GM12878 (cell line): ENCODE data around the gene CHST8.

Experiments used
- ATF3 ChIP-seq: IDR thresholded peaks from 2 replicates; pipeline ENCODE4 v1.6.1; 2011; ENCODE audit warnings: low read depth, mild to moderate bottlenecking, low read length, moderate library complexity, borderline replicate concordance; ENCODE audit errors: extremely low read depth
- BHLHE40 ChIP-seq, 2 experiments: fragments of 450-650 bp in 1 of 2; IDR thresholded peaks; 2 replicates each; pipeline ENCODE4 v1.6.1; 2011 to 2017; ENCODE audit warnings: low read depth in 2 of 2, borderline replicate concordance in 1 of 2, improper control_type of control experiment in 1 of 2, low read length in 1 of 2, mild to moderate bottlenecking in 1 of 2
- CTCF ChIP-seq, 3 experiments: IDR thresholded peaks in 2 of 3; conservative IDR thresholded peaks in 1 of 3; 2 replicates each; pipeline ENCODE4 v1.5.1; 2011; ENCODE audit warnings: low read depth in 3 of 3, low read length in 3 of 3, mild to moderate bottlenecking in 3 of 3, control low read depth in 2 of 3, moderate library complexity in 2 of 3, inconsistent platforms in 1 of 3, mixed read lengths in 1 of 3; ENCODE audit not compliant: control insufficient read depth in 2 of 3, insufficient read depth in 1 of 3; ENCODE audit errors: extremely low read depth in 1 of 3
- IKZF1 ChIP-seq: fragments of 450-650 bp; conservative IDR thresholded peaks from 2 replicates; pipeline ENCODE4 v1.6.1; 2017; ENCODE audit warnings: antibody characterized with exemption, mild to moderate bottlenecking
- POLR2A ChIP-seq: IDR thresholded peaks from 2 replicates; pipeline ENCODE4 v1.6.1; 2011; ENCODE audit warnings: low read depth, mild to moderate bottlenecking, low read length
- SIN3A ChIP-seq: IDR thresholded peaks from 2 replicates; pipeline ENCODE4 v1.6.1; 2012; ENCODE audit warnings: low read depth, low read length, improper control_type of control experiment

GRCh38 chr19:33620611-33621010 is 1.1 kb upstream of the CHST8 start:
- TF ChIP-seq IKZF1 = no peak
- TF ChIP-seq ATF3 = no peak
- no peak for TF ChIP-seq BHLHE40 (IDR thresholded peaks at IDR 0.05; ENCODE audit: borderline replicate concordance in 1 of 2, low read depth in 2 of 2, low read length in 1 of 2)
- no peak for TF ChIP-seq SIN3A
- no peak for TF ChIP-seq CTCF (IDR thresholded peaks at IDR 0.05 in 2 of 3, conservative IDR thresholded peaks at IDR 0.05 in 1 of 3; ENCODE audit: control insufficient read depth in 2 of 3, extremely low read depth in 1 of 3, insufficient read depth in 1 of 3, low read depth in 3 of 3, low read length in 3 of 3)
- no peak for TF ChIP-seq POLR2A
